GM18505 (cell line): ENCODE data around the gene SNRK.

Experiments used
- ATAC-seq: cut with Tn5 transposase; IDR thresholded peaks from one replicate; pipeline ENCODE4 v1.9.1; 2021; ENCODE audit not compliant: unreplicated experiment
- POLR2A ChIP-seq: IDR thresholded peaks from 4 replicates; pipeline ENCODE4 v1.6.1; 2011; ENCODE audit warnings: borderline replicate concordance; ENCODE audit not compliant: insufficient read depth, insufficient read length; ENCODE audit errors: extremely low read depth

SNRK gene, protein sequence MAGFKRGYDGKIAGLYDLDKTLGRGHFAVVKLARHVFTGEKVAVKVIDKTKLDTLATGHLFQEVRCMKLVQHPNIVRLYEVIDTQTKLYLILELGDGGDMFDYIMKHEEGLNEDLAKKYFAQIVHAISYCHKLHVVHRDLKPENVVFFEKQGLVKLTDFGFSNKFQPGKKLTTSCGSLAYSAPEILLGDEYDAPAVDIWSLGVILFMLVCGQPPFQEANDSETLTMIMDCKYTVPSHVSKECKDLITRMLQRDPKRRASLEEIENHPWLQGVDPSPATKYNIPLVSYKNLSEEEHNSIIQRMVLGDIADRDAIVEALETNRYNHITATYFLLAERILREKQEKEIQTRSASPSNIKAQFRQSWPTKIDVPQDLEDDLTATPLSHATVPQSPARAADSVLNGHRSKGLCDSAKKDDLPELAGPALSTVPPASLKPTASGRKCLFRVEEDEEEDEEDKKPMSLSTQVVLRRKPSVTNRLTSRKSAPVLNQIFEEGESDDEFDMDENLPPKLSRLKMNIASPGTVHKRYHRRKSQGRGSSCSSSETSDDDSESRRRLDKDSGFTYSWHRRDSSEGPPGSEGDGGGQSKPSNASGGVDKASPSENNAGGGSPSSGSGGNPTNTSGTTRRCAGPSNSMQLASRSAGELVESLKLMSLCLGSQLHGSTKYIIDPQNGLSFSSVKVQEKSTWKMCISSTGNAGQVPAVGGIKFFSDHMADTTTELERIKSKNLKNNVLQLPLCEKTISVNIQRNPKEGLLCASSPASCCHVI

GRCh38 chr3:43286115-43286840, at the start of gene SNRK:
TSS of gene SNRK (plus strand) at chr3:43286540. CDS start at chr3:43303204, 16,664 bp downstream.
- peak; percentile 76 for TF ChIP-seq POLR2A
- peak; percentile 82 for ATAC-seq

GRCh38 chr3:43238801-43239200, 47.5 kb upstream of the SNRK start:
- TF ChIP-seq POLR2A = no peak
- no peak for ATAC-seq

GRCh38 chr3:43239755-43240154, 46.6 kb upstream of the SNRK start:
- ATAC-seq = no peak
- no peak for TF ChIP-seq POLR2A

- TF ChIP-seq POLR2A = no peak
- no peak for ATAC-seq
Observed at GRCh38 chr3:43243590-43244587, 42.5 kb upstream of the SNRK start.

GRCh38 chr3:43244694-43245093, 41.6 kb upstream of the SNRK start:
- no peak for TF ChIP-seq POLR2A
- no peak for ATAC-seq

DNA sequence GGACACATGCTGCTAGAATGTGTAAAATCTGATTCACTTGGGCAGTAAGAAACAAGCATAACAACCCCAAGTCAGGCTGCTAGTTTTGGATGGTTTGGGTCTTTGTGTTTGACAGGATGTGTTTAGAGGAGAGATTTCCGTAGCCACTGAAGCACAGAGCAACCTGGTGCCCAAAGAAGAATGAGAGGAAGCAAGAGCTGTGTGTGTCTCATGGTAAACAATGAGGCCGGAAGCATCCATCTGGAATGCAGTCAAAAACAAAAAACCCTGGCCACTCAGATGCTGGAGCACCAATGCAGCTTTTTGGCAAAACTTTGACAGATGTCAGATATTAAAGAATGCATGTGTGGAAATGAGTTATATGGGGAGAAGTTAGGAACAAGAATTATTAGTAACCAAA, 39.4 kb upstream of the SNRK start:
- ATAC-seq = no peak
- TF ChIP-seq POLR2A = no peak

DNA sequence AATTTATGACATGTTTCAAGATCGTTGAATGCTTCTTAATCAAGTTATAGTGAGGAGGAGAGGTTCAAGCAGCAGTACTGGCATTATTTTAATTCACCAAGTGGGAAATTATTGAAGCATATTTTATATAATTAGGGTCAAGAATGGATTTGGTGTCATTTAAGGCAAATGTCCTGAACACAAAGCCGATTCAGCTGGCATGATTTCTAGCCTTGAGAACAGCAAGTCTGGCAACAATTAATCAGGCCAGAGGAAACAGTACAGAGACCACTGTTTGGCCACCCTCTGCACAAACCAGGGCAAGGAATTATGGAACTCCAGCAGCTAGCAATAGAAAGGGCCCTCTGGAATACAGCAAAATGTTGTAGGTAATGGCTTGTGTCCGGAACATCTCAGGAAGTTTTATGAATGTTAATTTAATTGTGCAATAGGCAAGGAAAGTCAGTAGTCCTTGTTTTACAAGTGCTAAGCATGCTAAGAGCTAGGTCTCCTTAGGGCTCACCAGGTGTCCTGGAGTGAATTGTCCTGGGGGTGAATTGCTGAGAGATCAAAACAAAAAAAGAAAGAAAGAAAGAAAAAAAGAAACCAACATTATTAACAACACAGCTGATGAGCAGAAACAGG, 38.7 kb upstream of the SNRK start:
- TF ChIP-seq POLR2A = no peak
- no peak for ATAC-seq

DNA sequence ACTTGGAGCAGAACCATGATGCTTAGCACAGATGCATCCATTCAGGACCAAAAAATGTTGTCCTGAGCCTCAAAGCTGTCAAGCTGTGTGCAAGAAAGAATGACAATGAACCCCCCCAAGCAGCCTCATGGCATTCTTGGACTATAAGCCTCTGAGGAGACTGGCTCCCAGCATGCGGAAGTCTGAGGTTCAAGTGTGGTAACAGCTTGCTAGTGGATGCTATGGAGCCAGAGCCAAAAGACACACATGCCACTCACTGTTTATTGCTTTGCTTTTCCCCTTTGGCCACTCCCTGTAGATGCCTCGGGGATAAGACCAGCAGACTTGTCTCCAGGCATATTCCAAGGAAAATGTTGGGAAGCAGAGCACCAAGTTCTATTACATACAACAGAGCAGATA, 38.2 kb upstream of the SNRK start:
- no peak for TF ChIP-seq POLR2A
- ATAC-seq = no peak

DNA sequence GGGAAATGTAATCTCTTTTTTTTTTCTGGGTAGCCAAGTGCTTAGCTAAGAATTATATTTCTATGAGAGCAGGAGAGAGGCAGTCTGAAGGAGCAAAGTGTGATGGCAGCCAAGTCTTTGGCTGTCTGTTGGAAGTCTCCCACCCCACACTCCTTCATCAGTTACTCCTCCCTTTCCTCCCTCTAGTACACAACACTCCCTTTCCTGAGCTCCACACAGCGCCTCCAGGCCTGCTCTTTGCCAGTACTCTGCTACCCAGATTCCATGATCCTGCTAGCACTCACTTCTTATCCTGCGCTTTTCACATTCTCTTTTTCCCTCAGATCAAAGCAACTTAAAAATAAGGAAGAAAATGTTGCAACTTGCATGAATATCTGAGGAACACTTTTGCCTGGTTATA, 37.4 kb upstream of the SNRK start:
- no peak for TF ChIP-seq POLR2A
- no peak for ATAC-seq

GRCh38 chr3:43249405-43249804, 36.9 kb upstream of the SNRK start:
- TF ChIP-seq POLR2A = no peak
- no peak for ATAC-seq

DNA sequence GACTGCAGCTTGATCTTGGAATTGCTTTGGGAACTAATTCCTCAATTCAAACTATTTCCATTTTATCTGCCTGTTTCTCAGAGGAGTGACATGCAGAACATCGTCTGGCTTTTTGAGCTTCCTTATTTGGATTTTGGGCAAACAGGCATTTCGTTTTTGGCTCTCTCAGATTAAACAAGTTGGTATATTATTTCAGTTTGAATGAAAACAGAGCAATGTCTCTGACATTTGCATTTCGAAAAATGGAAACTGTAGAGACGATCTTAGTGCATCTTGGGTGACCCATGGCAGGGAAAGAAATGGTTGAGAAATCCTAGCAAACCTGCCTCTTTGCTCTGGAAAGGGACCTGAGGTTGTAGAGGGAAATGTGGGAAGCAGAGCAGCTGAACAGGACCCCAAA, 33.0 kb upstream of the SNRK start:
- ATAC-seq = no peak
- TF ChIP-seq POLR2A = no peak

- no peak for ATAC-seq
Observed at GRCh38 chr3:43254125-43254524, 32.2 kb upstream of the SNRK start.

More at GRCh38 chr3:43254125-43254524, 32.2 kb upstream of the SNRK start:
- TF ChIP-seq POLR2A = no peak
